RWPE2 (cell line): ENCODE results near the gene MDGA2.

Experiments
- ATAC-seq: fragments of 200-7000 bp; cut with Tn5 transposase; 3 replicates; pipeline ENCODE4 v1.9.1; 2021; ENCODE audit warnings: low read depth
- DNase-seq: peaks from one replicate; pipeline ENCODE4 v3.0.0-alpha.2; 2020; ENCODE audit warnings: low spot score
- H3K27ac ChIP-seq: fragments of 450-650 bp; 2 replicates; pipeline ENCODE4 v1.5.1; 2017; ENCODE audit warnings: mild to moderate bottlenecking; ENCODE audit not compliant: poor library complexity, severe bottlenecking
- H3K27me3 ChIP-seq: fragments of 250-450 bp; sonication (Bioruptor Pico); 2 replicates; pipeline ENCODE4 v1.5.1; 2021; ENCODE audit warnings: mild to moderate bottlenecking, moderate library complexity; ENCODE audit not compliant: insufficient read depth, poor library complexity, severe bottlenecking
- H3K36me3 ChIP-seq: fragments of 250-450 bp; sonication (Bioruptor Pico); 2 replicates; pipeline ENCODE4 v1.5.1; 2020; ENCODE audit warnings: low read depth, mild to moderate bottlenecking, moderate library complexity
- H3K4me1 ChIP-seq: fragments of 250-450 bp; sonication (Bioruptor Pico); 2 replicates; pipeline ENCODE4 v1.5.1; 2021; ENCODE audit warnings: mild to moderate bottlenecking, moderate library complexity; ENCODE audit not compliant: insufficient read depth, poor library complexity, severe bottlenecking
- H3K4me3 ChIP-seq: fragments of 250-450 bp; sonication (Bioruptor Pico); 2 replicates; pipeline ENCODE4 v1.5.1; 2021; ENCODE audit warnings: mild to moderate bottlenecking, moderate library complexity; ENCODE audit not compliant: severe bottlenecking
- H3K9me3 ChIP-seq: fragments of 250-450 bp; sonication (Bioruptor Pico); 2 replicates; pipeline ENCODE4 v1.5.1; 2021; ENCODE audit warnings: mild to moderate bottlenecking, moderate library complexity; ENCODE audit not compliant: severe bottlenecking
- TF ChIP-seq, protein P1 (sequence below): fragments of 450-650 bp; IDR thresholded peaks from one replicate; pipeline ENCODE4 v1.5.1; 2017; ENCODE audit warnings: mild to moderate bottlenecking, moderate library complexity; ENCODE audit not compliant: poor library complexity, severe bottlenecking

Gene MDGA2

DNA sequence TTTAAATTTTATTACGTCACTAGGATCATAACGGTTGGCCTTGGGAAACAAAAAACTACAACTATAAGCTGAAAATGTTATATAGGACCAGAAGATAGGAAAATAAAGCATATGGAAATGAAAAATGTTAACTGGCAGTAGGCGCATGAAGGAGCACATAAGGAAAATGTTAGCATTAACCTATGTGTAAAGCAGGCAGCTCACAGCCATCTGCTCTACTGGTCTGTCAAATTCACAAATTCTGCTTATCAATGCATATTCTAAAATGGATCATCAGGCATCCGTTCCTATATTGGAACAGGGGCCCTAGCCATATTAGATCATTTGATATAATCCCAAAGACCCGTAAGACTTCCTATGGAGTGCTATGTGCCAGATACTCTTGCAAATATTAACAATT, 263.9 kb downstream of the MDGA2 start:
- H3K9me3 ChIP-seq: no peaks in the 10 kb centered on the region
- no peak for ATAC-seq

GRCh38 chr14:47392326-47392725, 283.1 kb downstream of the MDGA2 start:
- no peak for ATAC-seq
- H3K27me3 ChIP-seq: peaks cover 34% of the 10 kb centered on the region
- no peak overlapping the region for H3K4me3 ChIP-seq
- no peaks in the 10 kb centered on the region for H3K36me3 ChIP-seq
- no peak overlapping the region for H3K27ac ChIP-seq
- TF ChIP-seq, protein P1, sequence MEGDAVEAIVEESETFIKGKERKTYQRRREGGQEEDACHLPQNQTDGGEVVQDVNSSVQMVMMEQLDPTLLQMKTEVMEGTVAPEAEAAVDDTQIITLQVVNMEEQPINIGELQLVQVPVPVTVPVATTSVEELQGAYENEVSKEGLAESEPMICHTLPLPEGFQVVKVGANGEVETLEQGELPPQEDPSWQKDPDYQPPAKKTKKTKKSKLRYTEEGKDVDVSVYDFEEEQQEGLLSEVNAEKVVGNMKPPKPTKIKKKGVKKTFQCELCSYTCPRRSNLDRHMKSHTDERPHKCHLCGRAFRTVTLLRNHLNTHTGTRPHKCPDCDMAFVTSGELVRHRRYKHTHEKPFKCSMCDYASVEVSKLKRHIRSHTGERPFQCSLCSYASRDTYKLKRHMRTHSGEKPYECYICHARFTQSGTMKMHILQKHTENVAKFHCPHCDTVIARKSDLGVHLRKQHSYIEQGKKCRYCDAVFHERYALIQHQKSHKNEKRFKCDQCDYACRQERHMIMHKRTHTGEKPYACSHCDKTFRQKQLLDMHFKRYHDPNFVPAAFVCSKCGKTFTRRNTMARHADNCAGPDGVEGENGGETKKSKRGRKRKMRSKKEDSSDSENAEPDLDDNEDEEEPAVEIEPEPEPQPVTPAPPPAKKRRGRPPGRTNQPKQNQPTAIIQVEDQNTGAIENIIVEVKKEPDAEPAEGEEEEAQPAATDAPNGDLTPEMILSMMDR: no peak
- H3K9me3 ChIP-seq: no peaks in the 10 kb centered on the region
- H3K4me1 ChIP-seq: no peaks in the 10 kb centered on the region
- DNase-seq: no peak

More for the DNA sequence above, 263.9 kb downstream of the MDGA2 start:
- H3K36me3 ChIP-seq: no peaks in the 10 kb centered on the region
- H3K27ac ChIP-seq: no peak overlapping the region
- no peak for DNase-seq
- no peak overlapping the region for H3K4me3 ChIP-seq
- TF ChIP-seq, protein P1: no peak
- no peaks in the 10 kb centered on the region for H3K4me1 ChIP-seq
- H3K27me3 ChIP-seq: peaks cover 24% of the 10 kb centered on the region

- H3K27me3 ChIP-seq: peaks cover 34% of the 10 kb centered on the region
- H3K4me1 ChIP-seq: no peaks in the 10 kb centered on the region
- no peak overlapping the region for H3K4me3 ChIP-seq
- H3K9me3 ChIP-seq: no peaks in the 10 kb centered on the region
- no peak; the same call in 2 of the 3 replicates for ATAC-seq
- H3K36me3 ChIP-seq: no peaks in the 10 kb centered on the region
- no peak overlapping the region for H3K27ac ChIP-seq
- DNase-seq: no peak
- TF ChIP-seq, protein P1: no peak
Measured at GRCh38 chr14:47390831-47391504, 284.4 kb downstream of the MDGA2 start.

DNA sequence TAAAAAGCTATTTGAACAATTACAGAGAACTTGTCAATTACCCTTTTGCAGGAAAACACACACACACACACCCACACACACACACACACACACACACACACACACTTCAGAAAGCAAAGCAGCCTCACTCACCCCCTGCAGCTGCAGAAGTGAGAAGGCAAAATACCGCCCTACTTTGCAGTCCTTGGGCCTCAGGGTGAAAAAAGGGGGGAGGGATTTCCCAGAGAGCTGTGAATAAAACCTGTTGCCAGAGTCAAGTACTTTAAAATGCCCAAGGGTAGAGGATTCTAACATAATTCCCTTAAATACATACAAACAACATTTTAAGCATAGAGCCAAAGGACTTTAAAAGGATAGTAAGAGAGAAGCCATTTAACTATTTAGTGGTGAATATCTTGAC, 285.9 kb downstream of the MDGA2 start:
- Histone ChIP-seq H3K27ac (no peak overlapping the region), H3K4me1 (no peaks in the 10 kb centered on the region), H3K4me3 (no peak overlapping the region), H3K36me3 (no peaks in the 10 kb centered on the region), H3K27me3 (peaks cover 41% of the 10 kb centered on the region), H3K9me3 (no peaks in the 10 kb centered on the region)
- TF ChIP-seq, protein P1: no peak
- no peak for DNase-seq
- ATAC-seq: no peak

DNA sequence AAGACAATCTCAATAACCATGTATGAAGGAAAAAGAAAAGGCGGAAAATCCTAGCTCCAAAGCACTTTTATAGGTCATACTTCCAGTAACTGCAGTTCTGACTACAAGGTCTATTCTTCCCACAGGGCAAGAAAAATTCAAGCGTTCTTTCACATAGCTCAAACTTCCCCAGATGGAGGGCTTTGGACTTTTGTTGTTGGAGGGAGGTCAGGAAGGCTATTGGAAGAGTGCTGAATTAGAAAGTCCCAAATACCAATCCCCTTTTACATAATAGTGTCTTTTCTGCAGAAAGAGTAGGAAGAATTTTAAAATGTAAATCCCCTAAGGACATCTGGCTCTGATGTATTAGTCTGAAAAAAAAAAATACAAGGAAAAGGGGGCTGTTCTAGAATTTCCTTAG, 309.4 kb downstream of the MDGA2 start:
- ATAC-seq: no peak
- no peak for DNase-seq

More for the DNA sequence above, 309.4 kb downstream of the MDGA2 start:
- Histone ChIP-seq H3K9me3 (no peaks in the 10 kb centered on the region), H3K27ac (no peak overlapping the region), H3K27me3 (peaks cover 8% of the 10 kb centered on the region), H3K36me3 (no peaks in the 10 kb centered on the region), H3K4me1 (no peaks in the 10 kb centered on the region), H3K4me3 (no peak overlapping the region)
- TF ChIP-seq, protein P1: no peak
